IMR-90 (cell line): ENCODE results near the gene SLC9B1.

Experiments
- MXI1 ChIP-seq: IDR thresholded peaks from 2 replicates; pipeline ENCODE4 v1.6.1; 2012; ENCODE audit warnings: low read depth, mild to moderate bottlenecking, low read length, moderate library complexity, borderline replicate concordance
- POLR2A ChIP-seq: IDR thresholded peaks from 2 replicates; pipeline ENCODE4 v1.6.1; 2012; ENCODE audit warnings: mild to moderate bottlenecking, low read depth, low read length
- RCOR1 ChIP-seq: IDR thresholded peaks from 2 replicates; pipeline ENCODE4 v1.6.1; 2012; ENCODE audit warnings: mild to moderate bottlenecking, low read length, improper control_type of control experiment; ENCODE audit not compliant: insufficient replicate concordance
- TF ChIP-seq, protein P1 (sequence below): conservative IDR thresholded peaks from 2 replicates; pipeline ENCODE4 v1.5.1; 2012; ENCODE audit warnings: mild to moderate bottlenecking, low read depth, low read length, improper control_type of control experiment

DNA sequence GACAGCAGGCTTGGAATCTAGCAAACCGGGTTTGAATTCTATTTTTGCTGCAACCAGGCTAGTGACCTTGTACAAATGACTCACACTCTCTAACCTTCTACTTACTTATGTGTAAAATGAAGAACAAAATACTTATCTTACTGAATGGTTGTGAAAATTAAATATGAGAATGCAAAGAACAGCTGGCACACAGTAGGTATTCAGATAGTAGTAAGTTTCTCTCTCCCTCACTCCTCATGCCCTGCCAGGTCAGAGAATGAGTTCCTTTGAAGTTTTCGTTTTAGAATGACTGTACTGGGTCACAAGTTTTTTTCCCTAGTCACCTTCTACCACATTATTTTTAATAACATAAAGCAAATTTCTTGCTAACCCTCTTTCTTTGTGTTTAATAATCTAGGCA, 117.7 kb downstream of the SLC9B1 start:
- TF ChIP-seq, protein P1, sequence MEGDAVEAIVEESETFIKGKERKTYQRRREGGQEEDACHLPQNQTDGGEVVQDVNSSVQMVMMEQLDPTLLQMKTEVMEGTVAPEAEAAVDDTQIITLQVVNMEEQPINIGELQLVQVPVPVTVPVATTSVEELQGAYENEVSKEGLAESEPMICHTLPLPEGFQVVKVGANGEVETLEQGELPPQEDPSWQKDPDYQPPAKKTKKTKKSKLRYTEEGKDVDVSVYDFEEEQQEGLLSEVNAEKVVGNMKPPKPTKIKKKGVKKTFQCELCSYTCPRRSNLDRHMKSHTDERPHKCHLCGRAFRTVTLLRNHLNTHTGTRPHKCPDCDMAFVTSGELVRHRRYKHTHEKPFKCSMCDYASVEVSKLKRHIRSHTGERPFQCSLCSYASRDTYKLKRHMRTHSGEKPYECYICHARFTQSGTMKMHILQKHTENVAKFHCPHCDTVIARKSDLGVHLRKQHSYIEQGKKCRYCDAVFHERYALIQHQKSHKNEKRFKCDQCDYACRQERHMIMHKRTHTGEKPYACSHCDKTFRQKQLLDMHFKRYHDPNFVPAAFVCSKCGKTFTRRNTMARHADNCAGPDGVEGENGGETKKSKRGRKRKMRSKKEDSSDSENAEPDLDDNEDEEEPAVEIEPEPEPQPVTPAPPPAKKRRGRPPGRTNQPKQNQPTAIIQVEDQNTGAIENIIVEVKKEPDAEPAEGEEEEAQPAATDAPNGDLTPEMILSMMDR = no peak
- TF ChIP-seq RCOR1 (no peak), POLR2A (no peak), MXI1 (no peak)
